HuH-7 (cell line): ENCODE data around the gene VPS9D1.
"Not testable (repeated sequence)": the region's sequence is repeated elsewhere in the genome, so short reads cannot be mapped to it uniquely, and the experiment has no call there.

Experiments
- DNase-seq: peaks from one replicate; pipeline ENCODE4 v3.0.0; 2011; ENCODE audit warnings: low spot score

Gene VPS9D1

GRCh38 chr16:89664238-89664637 is 56.5 kb downstream of the VPS9D1 start:
- DNase-seq: not testable (repeated sequence)

GRCh38 chr16:89661215-89661614 is 59.5 kb downstream of the VPS9D1 start:
- no peak for DNase-seq

GRCh38 chr16:89660146-89660545 is 60.6 kb downstream of the VPS9D1 start:
- DNase-seq: no peak

- peak; percentile 71 for DNase-seq
Measured at GRCh38 chr16:89658221-89658879, 62.3 kb downstream of the VPS9D1 start.

- peak; percentile 99 for DNase-seq
Measured at GRCh38 chr16:89657442-89658220, 63.1 kb downstream of the VPS9D1 start, which contains the start of the genes CHMP1A and SPATA33. Gene CHMP1A (minus strand): TSS chr16:89657708. CDS start chr16:89657588, 120 bp downstream. Gene SPATA33 (plus strand): TSS chr16:89657836. CDS start chr16:89657912, 76 bp downstream.
